Liver (tissue), 9 donors: ENCODE measurements around the gene LRATD1. TPM values are rescaled to one million over a fixed set of nuclear protein-coding genes. Genes with fewer than 3 reads are reported as not detected.

Experiments used
- DNase-seq: peaks from one replicate; pipeline ENCODE4 v3.0.0-alpha.2; 2017; ENCODE audit warnings: low spot score
- H3K27ac ChIP-seq, 2 donors: one replicate each; pipeline ENCODE4 v1.7.0; 2013; ENCODE audit warnings: inconsistent platforms in 2 of 2, low read length in 2 of 2, control low read depth in 1 of 2, low read depth in 1 of 2, mild to moderate bottlenecking in 1 of 2
- H3K27me3 ChIP-seq, 4 donors: one replicate each; pipeline versions ENCODE4 v1.6.1 to v1.7.0; 2013; ENCODE audit warnings: low read length in 3 of 4, inconsistent platforms in 1 of 4, mild to moderate bottlenecking in 1 of 4, moderate library complexity in 1 of 4; ENCODE audit not compliant: control insufficient read depth in 4 of 4, insufficient read depth in 4 of 4
- H3K36me3 ChIP-seq, 4 donors: one replicate each; pipeline versions ENCODE4 v1.6.1 to v1.7.0; 2013; ENCODE audit warnings: low read length in 3 of 4, mild to moderate bottlenecking in 3 of 4, low read depth in 1 of 4, moderate library complexity in 1 of 4; ENCODE audit not compliant: control insufficient read depth in 4 of 4, insufficient read depth in 3 of 4
- H3K4me1 ChIP-seq, 4 donors: one replicate each; pipeline versions ENCODE4 v1.6.1 to v1.7.0; 2013; ENCODE audit warnings: low read length in 3 of 4, mild to moderate bottlenecking in 3 of 4, moderate library complexity in 1 of 4; ENCODE audit not compliant: control insufficient read depth in 4 of 4, insufficient read depth in 4 of 4
- H3K4me3 ChIP-seq, 3 donors: one replicate each; pipeline versions ENCODE4 v1.6.1 to v1.7.0; 2013; ENCODE audit warnings: low read length in 3 of 3, control low read depth in 1 of 3, low read depth in 1 of 3, mild to moderate bottlenecking in 1 of 3
- H3K9ac ChIP-seq, 2 donors: one replicate each; pipeline ENCODE4 v1.7.0; 2013; ENCODE audit warnings: low read length in 2 of 2, mild to moderate bottlenecking in 2 of 2, moderate library complexity in 2 of 2, control low read depth in 1 of 2, low read depth in 1 of 2
- H3K9me3 ChIP-seq, 4 donors: one replicate each; pipeline versions ENCODE4 v1.6.1 to v1.7.0; 2013; ENCODE audit warnings: low read length in 3 of 4; ENCODE audit not compliant: control insufficient read depth in 4 of 4
- FOXA1 ChIP-seq: IDR thresholded peaks from 2 replicates; pipeline ENCODE4 v1.6.1; 2016; ENCODE audit warnings: antibody characterized with exemption
- FOXA2 ChIP-seq: IDR thresholded peaks from 2 replicates; pipeline ENCODE4 v1.6.1; 2016; ENCODE audit warnings: antibody characterized with exemption
- HNF4A ChIP-seq, 2 donors: conservative IDR thresholded peaks; 2 replicates each; pipeline ENCODE4 v1.6.1; 2016; ENCODE audit warnings: antibody characterized with exemption in 2 of 2, mild to moderate bottlenecking in 2 of 2
- HNF4G ChIP-seq: IDR thresholded peaks from 2 replicates; pipeline ENCODE4 v1.6.1; 2016; ENCODE audit warnings: antibody characterized with exemption
- JUND ChIP-seq, 2 donors: IDR thresholded peaks; 2 replicates each; pipeline ENCODE4 v1.6.1; 2016; ENCODE audit warnings: antibody characterized with exemption in 2 of 2
- MAX ChIP-seq: IDR thresholded peaks from 2 replicates; pipeline ENCODE4 v1.6.1; 2016; ENCODE audit warnings: antibody characterized with exemption
- NR2F2 ChIP-seq: IDR thresholded peaks from 2 replicates; pipeline ENCODE4 v1.6.1; 2016; ENCODE audit warnings: antibody characterized with exemption
- RAD21 ChIP-seq, 2 donors: IDR thresholded peaks; 2 replicates each; pipeline ENCODE4 v1.6.1; 2016; ENCODE audit warnings: antibody characterized with exemption in 2 of 2, mild to moderate bottlenecking in 2 of 2
- RXRA ChIP-seq, 2 donors: IDR thresholded peaks; 2 replicates each; pipeline ENCODE4 v1.6.1; 2017 to 2018; ENCODE audit warnings: antibody characterized with exemption in 2 of 2, mild to moderate bottlenecking in 1 of 2
- SP1 ChIP-seq: IDR thresholded peaks from 2 replicates; pipeline ENCODE4 v1.6.1; 2018; ENCODE audit warnings: antibody characterized with exemption, mild to moderate bottlenecking
- TAF1 ChIP-seq: conservative IDR thresholded peaks from 2 replicates; pipeline ENCODE4 v1.6.1; 2016; ENCODE audit warnings: antibody characterized with exemption, mild to moderate bottlenecking
- WGBS: extraction: QIAGEN DNeasy Blood & Tissue Kit; methylation state at CpG from one replicate; pipeline ENCODE4 v1.1.7; 2013; 5-methylcytosine and 5-hydroxymethylcytosine counted together
- polyA plus RNA-seq, 2 donors: library from polyadenylated mRNA; stranded (reverse) in 1 of 2; unstranded in 1 of 2; fragments of 200-250 nt in 1 of 2; fragments of >200 nt in 1 of 2; fragmentation: Nextera tagmentation in 1 of 2; extraction: Ambion mirVana in 1 of 2; gene quantifications; one replicate each; pipeline versions ENCODE4 v1.2.1 to v1.2.3, GENCODE V29; 2013 to 2015
- total RNA-seq, 2 donors: library from RNA; depleted of rRNA; stranded (reverse); fragments of >200 nt; gene quantifications; one replicate each; pipeline ENCODE4 v1.2.3, GENCODE V29; 2014
- donor health status: healthy.
- donor health status: healthy.
- donor health status: healthy.
- donor health status: healthy.
- donor health status: healthy.

LRATD1 gene
- total and polyA plus RNA-seq, 4 donors = 0.08 to 3.4 (median 1.8) TPM

GRCh38 chr2:14678761-14679160 is 46.2 kb downstream of the LRATD1 start (continued):
- TF ChIP-seq FOXA2 (no peak), JUND (IDR thresholded peaks at IDR 0.05) (no peak), RXRA (IDR thresholded peaks at IDR 0.05) (no peak), SP1 (no peak), FOXA1 (no peak)

- DNase-seq = no peak
- H3K9me3 ChIP-seq = no peaks in the 10 kb centered on the region
- H3K36me3 ChIP-seq = no peaks in the 10 kb centered on the region
- WGBS = 75% methylated on average over 3 of the region's 3 CpGs
- H3K4me3 ChIP-seq = no peak overlapping the region
- TF ChIP-seq RXRA (IDR thresholded peaks at IDR 0.05) (no peak), HNF4G (no peak), MAX (no peak), TAF1 (no peak), FOXA2 (no peak), NR2F2 (no peak), RAD21 (IDR thresholded peaks at IDR 0.05) (no peak), FOXA1 (no peak), HNF4A (conservative IDR thresholded peaks at IDR 0.05) (no peak)
- H3K27ac ChIP-seq = no peak overlapping the region
- H3K27me3 ChIP-seq = no peaks in the 10 kb centered on the region
- H3K4me1 ChIP-seq = no peaks in the 10 kb centered on the region
- no peak overlapping the region for H3K9ac ChIP-seq
Measured at GRCh38 chr2:14681608-14682007, 49.1 kb downstream of the LRATD1 start.
